Heart left ventricle (tissue), 13 donors: ENCODE data around the gene POLG.

ENCODE experiments used
- POLR2A ChIP-seq, 2 donors: fragments of 450-650 bp; IDR thresholded peaks; one replicate each; pipeline ENCODE4 v1.6.1; 2017; ENCODE audit warnings: antibody characterized with exemption in 2 of 2, mild to moderate bottlenecking in 2 of 2, moderate library complexity in 2 of 2
- TF ChIP-seq, protein P1 (sequence below), 12 donors: fragments of 200-600 bp; sonication (generic) in 4 of 12; IDR thresholded peaks; one replicate each; pipeline versions ENCODE4 v1.5.0 to v1.8.0; 2018 to 2022; ENCODE audit warnings: antibody characterized with exemption in 12 of 12, mild to moderate bottlenecking in 5 of 12
- donor health status: ischemic (EF 13 %, LVEDD 7.1; RV severe dilation, severe dysfunction).
- donor health status: DM: no; HTN: yes; CAD: no.
- donor health status: DM: no; HTN: no; CAD: no.
- donor health status: ischemic (EF 25% LVEDD 6.9; RV normal size, moderate dysfunction).
- donor health status: ischemic (EF 25% LVEDD 5.7; RV mildly dilated, moderate dysfunction).
- donor health status: ischemic (EF 35%, LVEDD 5.7; RV mildly dilated, moderate dysfunction).
- donor health status: nonischemic (EF 11% LVEDD 7.7; RV severe dilation, severe dysfunction).
- donor health status: DM: yes; HTN: yes; CAD: no.
- donor health status: PGD.
- donor health status: ischemic (EF 29% LVEDD 5.4; RV normal size, mild dysfunction).
- donor health status: nonischemic (EF 23%, LVEDD 6.1; RV moderate dilation, normal function).

GRCh38 chr15:89321521-89322410 lies 12.9 kb downstream of the POLG start:
- TF ChIP-seq, protein P1, sequence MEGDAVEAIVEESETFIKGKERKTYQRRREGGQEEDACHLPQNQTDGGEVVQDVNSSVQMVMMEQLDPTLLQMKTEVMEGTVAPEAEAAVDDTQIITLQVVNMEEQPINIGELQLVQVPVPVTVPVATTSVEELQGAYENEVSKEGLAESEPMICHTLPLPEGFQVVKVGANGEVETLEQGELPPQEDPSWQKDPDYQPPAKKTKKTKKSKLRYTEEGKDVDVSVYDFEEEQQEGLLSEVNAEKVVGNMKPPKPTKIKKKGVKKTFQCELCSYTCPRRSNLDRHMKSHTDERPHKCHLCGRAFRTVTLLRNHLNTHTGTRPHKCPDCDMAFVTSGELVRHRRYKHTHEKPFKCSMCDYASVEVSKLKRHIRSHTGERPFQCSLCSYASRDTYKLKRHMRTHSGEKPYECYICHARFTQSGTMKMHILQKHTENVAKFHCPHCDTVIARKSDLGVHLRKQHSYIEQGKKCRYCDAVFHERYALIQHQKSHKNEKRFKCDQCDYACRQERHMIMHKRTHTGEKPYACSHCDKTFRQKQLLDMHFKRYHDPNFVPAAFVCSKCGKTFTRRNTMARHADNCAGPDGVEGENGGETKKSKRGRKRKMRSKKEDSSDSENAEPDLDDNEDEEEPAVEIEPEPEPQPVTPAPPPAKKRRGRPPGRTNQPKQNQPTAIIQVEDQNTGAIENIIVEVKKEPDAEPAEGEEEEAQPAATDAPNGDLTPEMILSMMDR (IDR thresholded peaks at IDR 0.05): peak in 1 of 12 donors; percentile 7
- TF ChIP-seq POLR2A (IDR thresholded peaks at IDR 0.05): no peak
